ENCODE results near the gene ZNF329.

ZNF329 gene

DNA sequence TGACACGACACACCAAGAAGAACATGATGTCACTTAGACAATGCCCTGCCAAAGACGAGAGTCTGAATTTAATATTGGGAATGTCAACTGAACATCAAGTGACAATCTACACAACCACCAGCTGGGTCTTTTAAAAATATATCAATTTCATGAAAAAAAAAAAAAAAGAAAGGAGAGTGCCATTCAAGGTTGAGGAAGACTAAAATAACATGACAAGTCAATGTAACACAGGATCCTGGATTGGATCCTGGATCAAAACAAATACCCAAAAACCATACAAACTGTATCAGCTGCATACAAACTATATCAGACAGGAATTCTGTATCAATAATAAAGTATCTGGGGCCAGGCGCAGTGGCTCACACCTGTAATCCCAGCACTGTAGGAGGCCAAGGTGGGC lies 4.7 kb downstream of the ZNF329 start:
- TF ChIP-seq YY1 (IDR thresholded peaks at IDR 0.05; ENCODE audit: low read depth) (no peak), CEBPB (IDR thresholded peaks at IDR 0.05) (no peak), RAD21 (IDR thresholded peaks at IDR 0.05; ENCODE audit: low read depth) (no peak), TCF12 (IDR thresholded peaks at IDR 0.05; ENCODE audit: low read depth) (no peak), EP300 (IDR thresholded peaks at IDR 0.05; ENCODE audit: borderline replicate concordance) (no peak), ZBTB7A (IDR thresholded peaks at IDR 0.05; ENCODE audit: low read depth) (no peak), TEAD4 (IDR thresholded peaks at IDR 0.05) (no peak), EGR1 (IDR thresholded peaks at IDR 0.05) (no peak), FOXM1 (IDR thresholded peaks at IDR 0.05; ENCODE audit: borderline replicate concordance, low read depth) (no peak), CREB1 (IDR thresholded peaks at IDR 0.05; ENCODE audit: low read depth) (no peak)
- TF ChIP-seq, protein P1, sequence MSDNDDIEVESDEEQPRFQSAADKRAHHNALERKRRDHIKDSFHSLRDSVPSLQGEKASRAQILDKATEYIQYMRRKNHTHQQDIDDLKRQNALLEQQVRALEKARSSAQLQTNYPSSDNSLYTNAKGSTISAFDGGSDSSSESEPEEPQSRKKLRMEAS (IDR thresholded peaks at IDR 0.05): no peak
- TF ChIP-seq, protein P2, sequence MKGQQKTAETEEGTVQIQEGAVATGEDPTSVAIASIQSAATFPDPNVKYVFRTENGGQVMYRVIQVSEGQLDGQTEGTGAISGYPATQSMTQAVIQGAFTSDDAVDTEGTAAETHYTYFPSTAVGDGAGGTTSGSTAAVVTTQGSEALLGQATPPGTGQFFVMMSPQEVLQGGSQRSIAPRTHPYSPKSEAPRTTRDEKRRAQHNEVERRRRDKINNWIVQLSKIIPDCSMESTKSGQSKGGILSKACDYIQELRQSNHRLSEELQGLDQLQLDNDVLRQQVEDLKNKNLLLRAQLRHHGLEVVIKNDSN (IDR thresholded peaks at IDR 0.05): no peak

DNA sequence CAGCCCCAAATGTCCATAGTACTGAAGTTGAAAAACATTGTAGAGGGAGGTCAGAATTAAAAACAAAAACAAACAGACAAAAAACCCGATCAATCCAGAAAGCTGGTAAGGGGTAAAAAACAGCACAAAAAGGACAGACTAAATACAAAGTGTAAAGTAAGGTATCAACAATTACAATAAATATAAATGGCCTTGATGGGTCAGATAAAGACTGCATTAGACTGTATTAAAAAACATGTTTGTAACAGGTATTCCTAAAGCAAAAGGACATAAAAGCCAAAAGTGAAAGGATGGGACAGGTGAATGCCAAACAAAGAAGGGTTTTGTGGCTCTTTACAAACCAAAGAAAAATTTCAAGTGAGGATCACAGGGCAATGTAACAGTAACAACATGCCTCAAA lies 16.3 kb downstream of the ZNF329 start:
- TF ChIP-seq NFIC (IDR thresholded peaks at IDR 0.05) (no peak), CEBPB (IDR thresholded peaks at IDR 0.05) (no peak), FOXM1 (IDR thresholded peaks at IDR 0.05; ENCODE audit: borderline replicate concordance, low read depth) (no peak), TCF12 (IDR thresholded peaks at IDR 0.05; ENCODE audit: low read depth) (no peak), EP300 (IDR thresholded peaks at IDR 0.05; ENCODE audit: borderline replicate concordance) (no peak), ZBTB7A (IDR thresholded peaks at IDR 0.05; ENCODE audit: low read depth) (no peak), YY1 (IDR thresholded peaks at IDR 0.05; ENCODE audit: low read depth) (no peak), TEAD4 (IDR thresholded peaks at IDR 0.05) (no peak), CREB1 (IDR thresholded peaks at IDR 0.05; ENCODE audit: low read depth) (no peak), EGR1 (IDR thresholded peaks at IDR 0.05) (no peak)
- TF ChIP-seq, protein P1 (IDR thresholded peaks at IDR 0.05): no peak
- TF ChIP-seq, protein P3, sequence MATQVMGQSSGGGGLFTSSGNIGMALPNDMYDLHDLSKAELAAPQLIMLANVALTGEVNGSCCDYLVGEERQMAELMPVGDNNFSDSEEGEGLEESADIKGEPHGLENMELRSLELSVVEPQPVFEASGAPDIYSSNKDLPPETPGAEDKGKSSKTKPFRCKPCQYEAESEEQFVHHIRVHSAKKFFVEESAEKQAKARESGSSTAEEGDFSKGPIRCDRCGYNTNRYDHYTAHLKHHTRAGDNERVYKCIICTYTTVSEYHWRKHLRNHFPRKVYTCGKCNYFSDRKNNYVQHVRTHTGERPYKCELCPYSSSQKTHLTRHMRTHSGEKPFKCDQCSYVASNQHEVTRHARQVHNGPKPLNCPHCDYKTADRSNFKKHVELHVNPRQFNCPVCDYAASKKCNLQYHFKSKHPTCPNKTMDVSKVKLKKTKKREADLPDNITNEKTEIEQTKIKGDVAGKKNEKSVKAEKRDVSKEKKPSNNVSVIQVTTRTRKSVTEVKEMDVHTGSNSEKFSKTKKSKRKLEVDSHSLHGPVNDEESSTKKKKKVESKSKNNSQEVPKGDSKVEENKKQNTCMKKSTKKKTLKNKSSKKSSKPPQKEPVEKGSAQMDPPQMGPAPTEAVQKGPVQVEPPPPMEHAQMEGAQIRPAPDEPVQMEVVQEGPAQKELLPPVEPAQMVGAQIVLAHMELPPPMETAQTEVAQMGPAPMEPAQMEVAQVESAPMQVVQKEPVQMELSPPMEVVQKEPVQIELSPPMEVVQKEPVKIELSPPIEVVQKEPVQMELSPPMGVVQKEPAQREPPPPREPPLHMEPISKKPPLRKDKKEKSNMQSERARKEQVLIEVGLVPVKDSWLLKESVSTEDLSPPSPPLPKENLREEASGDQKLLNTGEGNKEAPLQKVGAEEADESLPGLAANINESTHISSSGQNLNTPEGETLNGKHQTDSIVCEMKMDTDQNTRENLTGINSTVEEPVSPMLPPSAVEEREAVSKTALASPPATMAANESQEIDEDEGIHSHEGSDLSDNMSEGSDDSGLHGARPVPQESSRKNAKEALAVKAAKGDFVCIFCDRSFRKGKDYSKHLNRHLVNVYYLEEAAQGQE (IDR thresholded peaks at IDR 0.05; ENCODE audit: low read depth): no peak
- TF ChIP-seq, protein P2 (IDR thresholded peaks at IDR 0.05): no peak

DNA sequence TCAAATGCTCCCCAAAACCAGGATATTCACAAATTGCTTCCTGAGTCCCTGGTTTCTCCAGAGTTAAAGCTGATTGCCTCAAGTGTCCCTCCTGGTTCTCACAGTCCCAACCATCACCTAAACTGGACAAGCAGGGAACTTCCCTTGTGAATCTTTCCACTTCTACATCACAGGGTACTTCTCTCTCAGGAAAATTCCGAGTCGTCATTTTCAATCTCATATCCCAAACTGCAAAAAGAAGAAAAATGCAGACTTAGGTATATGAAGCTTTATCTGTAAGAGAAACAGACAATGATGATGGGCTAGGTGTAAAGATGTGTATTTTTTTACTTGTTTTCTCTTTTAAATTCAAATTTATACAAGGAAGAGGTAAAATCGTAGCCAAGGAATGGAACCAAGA lies 21.3 kb downstream of the ZNF329 start:
- TF ChIP-seq, protein P1 (IDR thresholded peaks at IDR 0.05): no peak
- TF ChIP-seq EGR1 (IDR thresholded peaks at IDR 0.05) (no peak), CEBPB (IDR thresholded peaks at IDR 0.05) (no peak), TCF12 (IDR thresholded peaks at IDR 0.05; ENCODE audit: low read depth) (no peak), YY1 (IDR thresholded peaks at IDR 0.05; ENCODE audit: low read depth) (no peak), TEAD4 (IDR thresholded peaks at IDR 0.05) (no peak), NFIC (IDR thresholded peaks at IDR 0.05) (no peak), FOXM1 (IDR thresholded peaks at IDR 0.05; ENCODE audit: borderline replicate concordance, low read depth) (no peak), EP300 (IDR thresholded peaks at IDR 0.05; ENCODE audit: borderline replicate concordance) (no peak), ZBTB7A (IDR thresholded peaks at IDR 0.05; ENCODE audit: low read depth) (no peak), CREB1 (IDR thresholded peaks at IDR 0.05; ENCODE audit: low read depth) (no peak), TAF1 (IDR thresholded peaks at IDR 0.05; ENCODE audit: low read depth) (no peak), RAD21 (IDR thresholded peaks at IDR 0.05; ENCODE audit: low read depth) (no peak)
- TF ChIP-seq, protein P2 (IDR thresholded peaks at IDR 0.05): no peak
- TF ChIP-seq, protein P3 (IDR thresholded peaks at IDR 0.05; ENCODE audit: low read depth): no peak

DNA sequence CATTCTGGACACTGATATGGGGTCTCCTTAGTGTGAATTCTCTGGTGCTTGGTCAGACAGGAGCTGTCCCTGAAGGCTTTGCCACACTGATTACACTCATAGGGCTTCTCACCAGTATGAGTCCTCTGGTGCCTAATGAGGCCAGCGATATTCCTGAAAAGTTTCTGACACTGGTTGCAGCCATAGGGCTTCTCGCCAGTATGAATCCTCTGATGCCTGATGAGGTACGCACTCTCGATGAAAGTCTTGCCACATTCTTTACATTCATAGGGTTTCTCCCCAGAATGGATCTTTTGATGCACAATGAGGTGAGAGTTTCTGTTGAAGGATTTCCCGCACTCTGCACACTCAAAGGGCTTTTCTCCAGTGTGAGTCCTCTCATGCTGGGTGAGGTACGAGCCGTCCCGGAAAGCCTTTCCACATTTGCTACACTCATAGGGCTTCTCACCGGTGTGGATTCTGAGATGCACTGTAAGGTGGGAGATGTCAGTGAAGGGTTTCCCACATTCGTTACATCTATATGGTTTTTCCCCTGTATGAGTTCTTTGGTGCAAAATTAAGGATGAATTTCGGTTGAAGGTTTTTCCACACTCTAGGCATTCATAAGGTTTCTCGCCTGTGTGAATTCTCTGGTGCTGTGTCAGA lies 22.4 kb downstream of the ZNF329 start:
- TF ChIP-seq FOXM1 (IDR thresholded peaks at IDR 0.05; ENCODE audit: borderline replicate concordance, low read depth) (no peak), TAF1 (IDR thresholded peaks at IDR 0.05; ENCODE audit: low read depth) (no peak), NFIC (IDR thresholded peaks at IDR 0.05) (no peak), EP300 (IDR thresholded peaks at IDR 0.05; ENCODE audit: borderline replicate concordance) (no peak), TEAD4 (IDR thresholded peaks at IDR 0.05) (no peak), YY1 (IDR thresholded peaks at IDR 0.05; ENCODE audit: low read depth) (no peak), CEBPB (IDR thresholded peaks at IDR 0.05) (no peak), RAD21 (IDR thresholded peaks at IDR 0.05; ENCODE audit: low read depth) (no peak), ZBTB7A (IDR thresholded peaks at IDR 0.05; ENCODE audit: low read depth) (no peak), EGR1 (IDR thresholded peaks at IDR 0.05) (no peak), TCF12 (IDR thresholded peaks at IDR 0.05; ENCODE audit: low read depth) (no peak), CREB1 (IDR thresholded peaks at IDR 0.05; ENCODE audit: low read depth) (no peak)
- TF ChIP-seq, protein P1 (IDR thresholded peaks at IDR 0.05): no peak
- TF ChIP-seq, protein P3 (IDR thresholded peaks at IDR 0.05; ENCODE audit: low read depth): no peak
- TF ChIP-seq, protein P2 (IDR thresholded peaks at IDR 0.05): no peak; the same call in 1 of the 2 replicates

All from Ishikawa (cell line).